Mononuclear cell (primary cell): ENCODE data around the gene CCDC15. TPM values are rescaled to one million over a fixed set of nuclear protein-coding genes. Genes with fewer than 3 reads are reported as not detected.
"Not testable (repeated sequence)": the region's sequence is repeated elsewhere in the genome, so short reads cannot be mapped to it uniquely, and the experiment has no call there.

Experiments used
- H3K27me3 ChIP-seq: 2 replicates; pipeline ENCODE4 v1.6.0; 2011; ENCODE audit warnings: low read length, control low read depth; ENCODE audit not compliant: insufficient read depth
- H3K4me1 ChIP-seq: 2 replicates; pipeline ENCODE4 v1.5.1; 2011; ENCODE audit warnings: mild to moderate bottlenecking, low read length, control low read depth; ENCODE audit not compliant: insufficient read depth
- H3K4me3 ChIP-seq: 2 replicates; pipeline ENCODE4 v1.5.1; 2011; ENCODE audit warnings: mild to moderate bottlenecking, low read length, moderate library complexity
- H3K9me3 ChIP-seq: 2 replicates; pipeline ENCODE4 v1.5.1; 2011; ENCODE audit warnings: low read depth, mild to moderate bottlenecking, control low read depth, low read length
- total RNA-seq: library from RNA; depleted of rRNA; stranded (reverse); fragments of >200 nt; gene quantifications from one replicate; pipeline ENCODE4 v1.2.3, GENCODE V29; 2012

The CCDC15 gene
- total RNA-seq, 1 donor: 1.4 TPM

- no peak overlapping the region for H3K4me3 ChIP-seq
- no peaks in the 10 kb centered on the region for H3K9me3 ChIP-seq
- H3K4me1 ChIP-seq: peaks cover 3% of the 10 kb centered on the region
- no peaks in the 10 kb centered on the region for H3K27me3 ChIP-seq
Observed at GRCh38 chr11:125084057-125084416, 130.0 kb downstream of the CCDC15 start.

GRCh38 chr11:125084761-125085231, 130.8 kb downstream of the CCDC15 start:
- Histone ChIP-seq H3K9me3 (no peaks in the 10 kb centered on the region), H3K27me3 (no peaks in the 10 kb centered on the region), H3K4me1 (peaks cover under 1% of the 10 kb centered on the region), H3K4me3 (no peak overlapping the region)

GRCh38 chr11:125085301-125086081, 131.5 kb downstream of the CCDC15 start:
- Histone ChIP-seq H3K9me3 (no peaks in the 10 kb centered on the region), H3K4me1 (no peaks in the 10 kb centered on the region), H3K27me3 (no peaks in the 10 kb centered on the region), H3K4me3 (no peak overlapping the region)

- H3K27me3 ChIP-seq: no peaks in the 10 kb centered on the region
- H3K4me3 ChIP-seq: no peak overlapping the region
- no peaks in the 10 kb centered on the region for H3K4me1 ChIP-seq
- no peaks in the 10 kb centered on the region for H3K9me3 ChIP-seq
Observed at GRCh38 chr11:125086633-125087296, 132.8 kb downstream of the CCDC15 start.

GRCh38 chr11:125088123-125088522, 134.1 kb downstream of the CCDC15 start:
- no peaks in the 10 kb centered on the region for H3K9me3 ChIP-seq
- no peaks in the 10 kb centered on the region for H3K27me3 ChIP-seq
- no peaks in the 10 kb centered on the region for H3K4me1 ChIP-seq
- H3K4me3 ChIP-seq: no peak overlapping the region

- Histone ChIP-seq H3K9me3 (no peaks in the 10 kb centered on the region), H3K4me1 (no peaks in the 10 kb centered on the region), H3K4me3 (no peak overlapping the region), H3K27me3 (no peaks in the 10 kb centered on the region)
Observed at GRCh38 chr11:125088576-125089455, 134.8 kb downstream of the CCDC15 start.

GRCh38 chr11:125089481-125089880, 135.5 kb downstream of the CCDC15 start:
- H3K4me3 ChIP-seq, H3K4me1 ChIP-seq, H3K9me3 ChIP-seq, H3K27me3 ChIP-seq: not testable (repeated sequence)

GRCh38 chr11:125090151-125090550, 136.1 kb downstream of the CCDC15 start:
- not testable (repeated sequence) for H3K9me3 ChIP-seq, H3K4me3 ChIP-seq, H3K27me3 ChIP-seq, H3K4me1 ChIP-seq

- H3K4me1 ChIP-seq: no peaks in the 10 kb centered on the region
- no peaks in the 10 kb centered on the region for H3K27me3 ChIP-seq
- H3K4me3 ChIP-seq: no peak overlapping the region
- no peaks in the 10 kb centered on the region for H3K9me3 ChIP-seq
Observed at GRCh38 chr11:125090816-125091215, 136.8 kb downstream of the CCDC15 start.

Other genes with a start within 250 kb of the CCDC15 start
- gene NRGN, start 214.3 kb upstream of the CCDC15 start, total RNA-seq: 58.9 TPM
- 0.42 TPM for gene VSIG2, start 201.9 kb upstream of the CCDC15 start, total RNA-seq
- gene ESAM, start 191.9 kb upstream of the CCDC15 start, total RNA-seq: 9.4 TPM
- gene MSANTD2, start 153.8 kb upstream of the CCDC15 start, total RNA-seq: 3.6 TPM
- gene ROBO3, start 88.8 kb upstream of the CCDC15 start, total RNA-seq: 6.2 TPM
- 0.31 TPM for gene ROBO4, start 56.3 kb upstream of the CCDC15 start, total RNA-seq
- gene HEPN1, start 35.0 kb upstream of the CCDC15 start, total RNA-seq: not detected
- gene HEPACAM, start 18.2 kb upstream of the CCDC15 start, total RNA-seq: 0.10 TPM
- 3.5 TPM for gene SLC37A2, start 109.1 kb downstream of the CCDC15 start, total RNA-seq
- gene TMEM218, start 157.4 kb downstream of the CCDC15 start, total RNA-seq: 7.1 TPM
- gene PKNOX2, start 210.5 kb downstream of the CCDC15 start, total RNA-seq: under 0.01 TPM